Fibroblast of lung (primary cell): ENCODE measurements around the gene GRK4.

ENCODE experiments used
- EZH2 ChIP-seq: IDR thresholded peaks from 2 replicates; pipeline ENCODE4 v1.5.1; 2012; ENCODE audit warnings: low read length, control low read depth, mild to moderate bottlenecking; ENCODE audit errors: missing control alignments
- TF ChIP-seq, protein P1 (sequence below), 2 donors: IDR thresholded peaks in 1 of 2; conservative IDR thresholded peaks in 1 of 2; 1 replicate in 1 of 2; 2 replicates in 1 of 2; pipeline ENCODE4 v1.5.1; 2011 to 2012; ENCODE audit warnings: low read length in 2 of 2, control low read depth in 1 of 2, inconsistent platforms in 1 of 2, low read depth in 1 of 2, mild to moderate bottlenecking in 1 of 2

DNA sequence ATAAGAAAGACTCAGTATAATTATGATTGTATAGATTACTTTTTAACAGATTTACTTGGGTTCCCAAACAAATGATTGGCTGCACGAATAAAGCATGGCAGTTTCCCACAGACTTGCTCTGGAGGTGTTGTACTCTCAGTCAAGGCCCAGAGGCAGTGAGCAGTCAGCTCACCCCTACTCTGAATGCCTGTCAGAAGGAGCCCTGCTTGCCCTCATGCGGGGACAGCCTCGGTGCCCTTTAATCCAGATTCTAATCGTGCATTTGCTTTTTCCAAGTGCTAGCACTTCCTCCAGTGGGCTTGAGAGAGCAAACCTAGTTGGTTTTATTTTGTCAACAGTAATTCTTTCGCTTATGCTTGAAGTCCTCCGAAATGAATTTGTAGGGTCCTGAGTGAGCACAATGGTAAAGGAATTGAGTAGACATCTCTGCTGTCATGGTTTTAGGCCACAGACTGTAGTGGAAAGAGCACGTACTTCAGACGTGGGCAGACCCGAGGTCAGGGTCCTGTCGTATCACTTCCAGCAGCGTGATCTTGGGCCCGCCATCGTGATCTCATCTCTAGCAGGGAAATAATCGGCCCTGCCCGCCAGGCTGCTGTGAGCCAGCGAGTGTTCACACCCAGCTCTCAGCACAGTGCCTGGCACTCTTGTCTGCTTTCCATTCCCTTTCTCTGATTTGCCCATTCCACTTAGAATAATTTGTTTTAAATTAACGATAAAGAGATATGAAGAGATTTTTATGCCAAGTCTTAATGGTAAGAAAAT is 48.3 kb downstream of the GRK4 start:
- TF ChIP-seq EZH2, result no peak
- TF ChIP-seq, protein P1, sequence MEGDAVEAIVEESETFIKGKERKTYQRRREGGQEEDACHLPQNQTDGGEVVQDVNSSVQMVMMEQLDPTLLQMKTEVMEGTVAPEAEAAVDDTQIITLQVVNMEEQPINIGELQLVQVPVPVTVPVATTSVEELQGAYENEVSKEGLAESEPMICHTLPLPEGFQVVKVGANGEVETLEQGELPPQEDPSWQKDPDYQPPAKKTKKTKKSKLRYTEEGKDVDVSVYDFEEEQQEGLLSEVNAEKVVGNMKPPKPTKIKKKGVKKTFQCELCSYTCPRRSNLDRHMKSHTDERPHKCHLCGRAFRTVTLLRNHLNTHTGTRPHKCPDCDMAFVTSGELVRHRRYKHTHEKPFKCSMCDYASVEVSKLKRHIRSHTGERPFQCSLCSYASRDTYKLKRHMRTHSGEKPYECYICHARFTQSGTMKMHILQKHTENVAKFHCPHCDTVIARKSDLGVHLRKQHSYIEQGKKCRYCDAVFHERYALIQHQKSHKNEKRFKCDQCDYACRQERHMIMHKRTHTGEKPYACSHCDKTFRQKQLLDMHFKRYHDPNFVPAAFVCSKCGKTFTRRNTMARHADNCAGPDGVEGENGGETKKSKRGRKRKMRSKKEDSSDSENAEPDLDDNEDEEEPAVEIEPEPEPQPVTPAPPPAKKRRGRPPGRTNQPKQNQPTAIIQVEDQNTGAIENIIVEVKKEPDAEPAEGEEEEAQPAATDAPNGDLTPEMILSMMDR (conservative IDR thresholded peaks at IDR 0.05 in 1 of 2, IDR thresholded peaks at IDR 0.05 in 1 of 2; ENCODE audit: low read depth in 1 of 2, low read length in 2 of 2), result no peak
